PC-3 (cell line): ENCODE results near the gene ZNF831. TPM values are rescaled to one million over a fixed set of nuclear protein-coding genes. Genes with fewer than 3 reads are reported as not detected.

ENCODE experiments used
- ATAC-seq: fragments of 200-7000 bp; cut with Tn5 transposase; 2 replicates; pipeline ENCODE4 v1.9.1; 2020; ENCODE audit warnings: mild to moderate bottlenecking, moderate library complexity
- BruUV-seq: library from RNA; stranded (reverse); fragments of 400-500 nt; replicated peaks from 2 replicates; lab custom pipeline; 2021; lab: Mats Ljungman, UMichigan
- CTCF ChIA-PET: fragments of 300-600 bp; sonication (Branson Sonifier 250); formaldehyde crosslinking; loops from one replicate; lab custom pipeline; 2022; ENCODE audit warnings: antibody characterized with exemption; lab: Charles Lee
- POLR2A ChIA-PET: fragments of 300-600 bp; sonication (Branson Sonifier 250); formaldehyde crosslinking; loops from one replicate; lab custom pipeline; 2022; ENCODE audit warnings: antibody characterized with exemption; ENCODE audit not compliant: unreplicated experiment; lab: Charles Lee
- DNase-seq: peaks from one replicate; pipeline ENCODE4 v3.0.0-alpha.2; 2015
- H2AFZ ChIP-seq: fragments of 300-600 bp; sonication (generic); 2 replicates; pipeline ENCODE4 v1.6.0; 2016; ENCODE audit warnings: antibody characterized with exemption, low read length
- H3F3A ChIP-seq: fragments of 300-600 bp; sonication (generic); one replicate; pipeline ENCODE4 v1.6.0; 2017; ENCODE audit warnings: antibody characterized with exemption, low read length, control low read depth, mild to moderate bottlenecking; ENCODE audit not compliant: unreplicated experiment
- H3K27ac ChIP-seq: fragments of 300-600 bp; sonication (generic); 2 replicates; pipeline ENCODE4 v1.5.1; 2016; ENCODE audit warnings: mild to moderate bottlenecking, low read length
- H3K27me3 ChIP-seq: fragments of 300-600 bp; sonication (generic); 2 replicates; pipeline ENCODE4 v1.6.1; 2016; ENCODE audit warnings: low read length, mixed read lengths
- H3K36me3 ChIP-seq: fragments of 300-600 bp; sonication (generic); 2 replicates; pipeline ENCODE4 v1.6.1; 2016; ENCODE audit warnings: low read depth, mixed run types, low read length, mixed read lengths
- H3K4me1 ChIP-seq: fragments of 300-600 bp; sonication (generic); 2 replicates; pipeline ENCODE4 v1.5.1; 2016; ENCODE audit warnings: low read length; ENCODE audit not compliant: insufficient read depth
- H3K4me2 ChIP-seq: fragments of 300-600 bp; sonication (generic); 2 replicates; pipeline ENCODE4 v1.6.0; 2016; ENCODE audit warnings: low read length
- H3K4me3 ChIP-seq: fragments of 300-600 bp; sonication (generic); 2 replicates; pipeline ENCODE4 v1.5.1; 2016; ENCODE audit warnings: mild to moderate bottlenecking, low read length, mixed read lengths
- H3K79me2 ChIP-seq: fragments of 300-600 bp; sonication (generic); 2 replicates; pipeline ENCODE4 v1.6.1; 2017; ENCODE audit warnings: low read length, mixed read lengths
- H3K9ac ChIP-seq: fragments of 300-600 bp; sonication (generic); 2 replicates; pipeline ENCODE4 v1.6.0; 2016; ENCODE audit warnings: mild to moderate bottlenecking, low read length
- H3K9me2 ChIP-seq: fragments of 300-600 bp; sonication (generic); replicated peaks from 2 replicates; pipeline ENCODE4 v1.6.1; 2016; ENCODE audit warnings: mixed run types, low read length, mixed read lengths
- H3K9me3 ChIP-seq: fragments of 300-600 bp; sonication (generic); 2 replicates; pipeline ENCODE4 v1.6.1; 2016; ENCODE audit warnings: low read length, mixed read lengths
- H4K20me1 ChIP-seq: fragments of 300-600 bp; sonication (generic); 2 replicates; pipeline ENCODE4 v1.6.1; 2016; ENCODE audit warnings: low read length, mixed read lengths
- EZH2 ChIP-seq: fragments of 300-600 bp; sonication (generic); IDR thresholded peaks from one replicate; pipeline ENCODE4 v1.6.1; 2017; ENCODE audit warnings: antibody characterized with exemption, mild to moderate bottlenecking, low read length; ENCODE audit not compliant: unreplicated experiment
- EZH2phosphoT487 ChIP-seq: fragments of 300-600 bp; sonication (generic); IDR thresholded peaks from 2 replicates; pipeline ENCODE4 v1.6.1; 2018; ENCODE audit warnings: mild to moderate bottlenecking, antibody characterized with exemption, low read length, borderline replicate concordance
- intact Hi-C: fragments of 100-400 bp; cut with micrococcal nuclease; formaldehyde crosslinking; loops from 2 replicates; pipeline ENCODE4 v1.9.0; 2023
- total RNA-seq: library from RNA; depleted of rRNA; stranded (reverse); fragments of >200 nt; gene quantifications from 2 replicates; pipeline ENCODE4 v1.2.3, GENCODE V29; 2014
- TF ChIP-seq, protein P1 (sequence below): fragments of 300-600 bp; sonication (generic); conservative IDR thresholded peaks from 2 replicates; pipeline ENCODE4 v1.5.1; 2017; ENCODE audit warnings: antibody characterized with exemption, low read depth, mild to moderate bottlenecking, low read length

ZNF831 gene
- total RNA-seq, 1 experiment from 2014 or later: not detected

DNA sequence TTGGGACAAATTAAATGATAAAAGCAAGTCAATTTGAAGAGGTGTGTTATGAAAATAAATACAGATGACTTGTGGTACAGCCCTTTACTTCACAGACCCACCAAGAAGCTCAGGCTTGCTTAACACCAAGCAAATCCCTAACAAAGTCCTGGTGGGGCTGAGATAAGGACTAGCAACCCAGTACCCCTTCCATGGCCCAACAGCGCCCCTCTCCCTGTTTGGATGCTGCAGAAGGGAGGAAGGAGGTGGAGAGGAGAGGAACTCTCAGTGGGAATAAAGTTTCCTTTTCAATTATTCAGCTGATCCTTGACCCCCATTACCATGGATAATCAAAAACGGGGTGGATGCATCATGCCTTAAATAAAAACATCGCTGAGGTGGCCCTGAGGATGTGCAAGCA lies 4.5 kb upstream of the ZNF831 start:
- ChIA-PET POLR2A (no interaction called here), CTCF (no interaction called here)
- H3K9me3 ChIP-seq: no peaks in the 10 kb centered on the region
- peaks cover 82% of the 10 kb centered on the region for H3K27me3 ChIP-seq
- no TSS peak for BruUV-seq
- DNase-seq (peak; percentile 15), ATAC-seq (no peak; the same call in 1 of the 2 replicates)
- H3K27ac ChIP-seq: no peak overlapping the region
- H3K9me2 ChIP-seq: no peaks in the 10 kb centered on the region
- TF ChIP-seq EZH2: no peak
- TF ChIP-seq EZH2phosphoT487: no peak
- TF ChIP-seq, protein P1, sequence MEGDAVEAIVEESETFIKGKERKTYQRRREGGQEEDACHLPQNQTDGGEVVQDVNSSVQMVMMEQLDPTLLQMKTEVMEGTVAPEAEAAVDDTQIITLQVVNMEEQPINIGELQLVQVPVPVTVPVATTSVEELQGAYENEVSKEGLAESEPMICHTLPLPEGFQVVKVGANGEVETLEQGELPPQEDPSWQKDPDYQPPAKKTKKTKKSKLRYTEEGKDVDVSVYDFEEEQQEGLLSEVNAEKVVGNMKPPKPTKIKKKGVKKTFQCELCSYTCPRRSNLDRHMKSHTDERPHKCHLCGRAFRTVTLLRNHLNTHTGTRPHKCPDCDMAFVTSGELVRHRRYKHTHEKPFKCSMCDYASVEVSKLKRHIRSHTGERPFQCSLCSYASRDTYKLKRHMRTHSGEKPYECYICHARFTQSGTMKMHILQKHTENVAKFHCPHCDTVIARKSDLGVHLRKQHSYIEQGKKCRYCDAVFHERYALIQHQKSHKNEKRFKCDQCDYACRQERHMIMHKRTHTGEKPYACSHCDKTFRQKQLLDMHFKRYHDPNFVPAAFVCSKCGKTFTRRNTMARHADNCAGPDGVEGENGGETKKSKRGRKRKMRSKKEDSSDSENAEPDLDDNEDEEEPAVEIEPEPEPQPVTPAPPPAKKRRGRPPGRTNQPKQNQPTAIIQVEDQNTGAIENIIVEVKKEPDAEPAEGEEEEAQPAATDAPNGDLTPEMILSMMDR: 0 out of 2 replicates have a peak, but pooled peaks have one; percentile 31
- H3K4me2 ChIP-seq: no peak overlapping the region
- no peak overlapping the region for H3K4me3 ChIP-seq
- H3K9ac ChIP-seq: no peak overlapping the region
- no peaks in the 10 kb centered on the region for H3K36me3 ChIP-seq
- no peaks in the 10 kb centered on the region for H3K79me2 ChIP-seq
- H4K20me1 ChIP-seq: no peaks in the 10 kb centered on the region
- no peak overlapping the region for H2AFZ ChIP-seq
- no peaks in the 10 kb centered on the region for H3F3A ChIP-seq
- intact Hi-C loops: no loop called here
- no peaks in the 10 kb centered on the region for H3K4me1 ChIP-seq

DNA sequence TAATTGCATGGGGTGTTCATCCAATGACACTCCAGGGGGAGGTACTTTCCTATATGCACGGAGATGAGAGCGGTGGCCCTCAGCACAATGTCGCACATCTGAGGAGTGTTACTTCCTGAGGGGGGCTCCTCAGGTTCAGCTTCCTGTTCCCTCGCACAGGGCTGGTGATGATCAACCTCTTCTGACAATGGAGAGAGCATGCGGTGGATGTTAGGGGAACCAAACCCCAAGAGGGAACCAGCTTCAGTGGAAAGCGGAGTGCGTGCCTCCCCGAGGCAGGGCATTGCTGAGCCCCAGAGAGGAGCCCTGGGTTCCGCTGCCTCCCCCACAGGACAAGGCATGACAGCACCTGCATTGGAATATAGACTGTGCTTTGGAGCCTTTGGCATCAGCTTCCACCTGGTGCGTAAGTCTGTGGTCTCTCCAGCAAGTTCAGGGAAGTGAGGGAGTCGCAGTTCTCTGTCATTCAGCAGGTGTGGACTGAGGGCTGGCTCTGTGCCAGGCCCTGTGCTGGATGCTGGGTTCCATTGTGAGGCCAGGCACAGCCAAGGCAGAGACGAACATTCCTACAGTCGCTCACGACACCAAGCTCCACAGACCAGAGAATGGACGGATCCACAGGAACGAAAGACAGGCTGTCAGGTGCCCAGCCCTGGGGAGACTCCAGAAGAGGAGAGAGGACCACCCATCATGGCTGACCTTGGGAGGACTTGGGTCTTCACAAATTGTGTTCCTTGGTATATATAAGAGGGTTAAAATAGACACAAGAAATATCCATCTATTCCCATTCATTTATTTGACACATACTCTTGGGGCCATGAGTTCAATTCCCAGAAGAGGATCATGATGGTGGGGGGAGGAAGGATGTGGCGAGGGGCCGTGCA lies 3.9 kb upstream of the ZNF831 start:
- TF ChIP-seq EZH2phosphoT487 (no peak), EZH2 (no peak)
- TF ChIP-seq, protein P1: no peak
- CTCF ChIA-PET: no interaction called here
- no peak for ATAC-seq

More for the DNA sequence above, 3.9 kb upstream of the ZNF831 start:
- no peaks in the 10 kb centered on the region for H3K9me3 ChIP-seq
- H3K79me2 ChIP-seq: no peaks in the 10 kb centered on the region
- intact Hi-C loops: no loop called here
- peaks cover 80% of the 10 kb centered on the region for H3K27me3 ChIP-seq
- H3K9ac ChIP-seq: no peak overlapping the region
- H3K4me2 ChIP-seq: no peak overlapping the region
- no peak overlapping the region for H3K27ac ChIP-seq
- POLR2A ChIA-PET: no interaction called here
- H3F3A ChIP-seq: no peaks in the 10 kb centered on the region
- BruUV-seq: no TSS peak
- H3K36me3 ChIP-seq: no peaks in the 10 kb centered on the region
- H3K9me2 ChIP-seq: no peaks in the 10 kb centered on the region
- DNase-seq: no peak
- no peaks in the 10 kb centered on the region for H3K4me1 ChIP-seq
- H2AFZ ChIP-seq: no peak overlapping the region
- H3K4me3 ChIP-seq: no peak overlapping the region
- no peaks in the 10 kb centered on the region for H4K20me1 ChIP-seq
